Astrocyte (in vitro differentiated cells and primary cell): ENCODE measurements around the gene UBR2. TPM values are rescaled to one million over a fixed set of nuclear protein-coding genes. Genes with fewer than 3 reads are reported as not detected.

Source experiments
- DNase-seq: peaks from one replicate; pipeline ENCODE4 v3.0.0-alpha.2; 2010; ENCODE audit warnings: low read depth
- FAIRE-seq: peaks from 2 replicates; lab custom pipeline; 2011; peaks lifted over from hg19 to GRCh38; lab: Jason Lieb, UNC
- H2AFZ ChIP-seq: 2 replicates; pipeline ENCODE4 v1.6.0; 2012; ENCODE audit warnings: low read depth, low read length, inconsistent platforms
- H3K27ac ChIP-seq: 2 replicates; pipeline ENCODE4 v1.5.1; 2011; ENCODE audit warnings: low read depth, low read length, inconsistent platforms
- H3K27me3 ChIP-seq: 2 replicates; pipeline ENCODE4 v1.6.0; 2011; ENCODE audit warnings: low read length, inconsistent platforms; ENCODE audit not compliant: insufficient read depth
- H3K36me3 ChIP-seq: 2 replicates; pipeline ENCODE4 v1.5.1; 2011; ENCODE audit warnings: low read length, inconsistent platforms; ENCODE audit not compliant: insufficient read depth
- H3K4me1 ChIP-seq: 2 replicates; pipeline ENCODE4 v1.5.1; 2011; ENCODE audit warnings: low read length, inconsistent platforms; ENCODE audit not compliant: insufficient read depth
- H3K4me2 ChIP-seq: 2 replicates; pipeline ENCODE4 v1.6.0; 2012; ENCODE audit warnings: low read length, inconsistent platforms
- H3K4me3 ChIP-seq: 2 replicates; pipeline ENCODE4 v1.5.1; 2011; ENCODE audit warnings: low read depth, mild to moderate bottlenecking, low read length, inconsistent platforms; ENCODE audit not compliant: insufficient read depth
- H3K79me2 ChIP-seq: 2 replicates; pipeline ENCODE4 v1.6.0; 2012; ENCODE audit warnings: mild to moderate bottlenecking, low read length, inconsistent platforms; ENCODE audit not compliant: insufficient read depth
- H3K9ac ChIP-seq: 2 replicates; pipeline ENCODE4 v1.6.0; 2012; ENCODE audit warnings: mild to moderate bottlenecking, low read length, inconsistent platforms
- H3K9me3 ChIP-seq: 2 replicates; pipeline ENCODE4 v1.5.1; 2012; ENCODE audit warnings: low read depth, mild to moderate bottlenecking, low read length, inconsistent platforms; ENCODE audit not compliant: insufficient read depth
- H4K20me1 ChIP-seq: 2 replicates; pipeline ENCODE4 v1.6.0; 2012; ENCODE audit warnings: low read length, inconsistent platforms; ENCODE audit not compliant: insufficient read depth
- H3K27ac Mint-ChIP-seq: one replicate; pipeline ENCODE4 v1.8.0; 2021; ENCODE audit warnings: mild to moderate bottlenecking, mixed read lengths; ENCODE audit not compliant: unreplicated experiment
- H3K27me3 Mint-ChIP-seq: one replicate; pipeline ENCODE4 v1.8.0; 2021; ENCODE audit warnings: low read depth, mixed read lengths; ENCODE audit not compliant: unreplicated experiment
- H3K36me3 Mint-ChIP-seq: one replicate; pipeline ENCODE4 v1.8.0; 2021; ENCODE audit warnings: low read depth, mixed read lengths; ENCODE audit not compliant: unreplicated experiment
- H3K4me1 Mint-ChIP-seq: one replicate; pipeline ENCODE4 v1.8.0; 2021; ENCODE audit warnings: low read depth, mixed read lengths; ENCODE audit not compliant: unreplicated experiment
- H3K4me3 Mint-ChIP-seq: one replicate; pipeline ENCODE4 v1.8.0; 2021; ENCODE audit warnings: mild to moderate bottlenecking, moderate library complexity, mixed read lengths; ENCODE audit not compliant: unreplicated experiment
- H3K9me3 Mint-ChIP-seq: one replicate; pipeline ENCODE4 v1.8.0; 2021; ENCODE audit warnings: mild to moderate bottlenecking, mixed read lengths; ENCODE audit not compliant: unreplicated experiment
- CTCF ChIP-seq: IDR thresholded peaks from 2 replicates; pipeline ENCODE4 v1.5.1; 2011; ENCODE audit warnings: low read depth, mild to moderate bottlenecking, inconsistent platforms, low read length, moderate library complexity; ENCODE audit not compliant: insufficient read depth
- EZH2 ChIP-seq: IDR thresholded peaks from 2 replicates; pipeline ENCODE4 v1.6.1; 2012; ENCODE audit warnings: mild to moderate bottlenecking, low read length, inconsistent platforms; ENCODE audit not compliant: insufficient read depth
- total RNA-seq: library from RNA; stranded (reverse); gene quantifications from 2 replicates; pipeline ENCODE4 v1.2.1, GENCODE V29; 2021

The UBR2 gene
- total RNA-seq, 1 donor from 2014 or later = 23.3 TPM

DNA sequence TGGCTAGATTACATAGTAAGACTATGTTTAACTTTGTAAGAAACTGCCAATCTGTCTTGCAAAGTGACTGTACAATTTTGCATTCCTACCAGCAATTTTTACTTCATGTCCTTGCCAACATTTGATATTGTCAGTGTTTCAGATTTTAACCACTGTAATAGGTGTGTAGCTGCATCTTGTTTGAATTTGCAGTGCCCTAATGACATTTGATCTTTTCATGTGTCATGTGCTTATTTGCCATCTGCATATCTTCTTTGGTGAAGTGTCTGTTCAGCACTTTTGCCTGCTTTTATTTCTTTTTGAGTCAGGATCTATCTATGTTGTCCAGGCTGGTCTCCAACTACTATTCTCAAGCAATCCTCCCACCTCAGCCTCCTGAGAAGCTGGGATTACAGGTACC, 161.0 kb downstream of the UBR2 start:
- no peaks in the 10 kb centered on the region for H3K36me3 Mint-ChIP-seq
- H2AFZ ChIP-seq = no peak overlapping the region
- no peaks in the 10 kb centered on the region for H3K36me3 ChIP-seq
- no peaks in the 10 kb centered on the region for H3K27me3 ChIP-seq
- no peaks in the 10 kb centered on the region for H3K9me3 Mint-ChIP-seq
- H3K27me3 Mint-ChIP-seq = peaks cover 21% of the 10 kb centered on the region
- no peaks in the 10 kb centered on the region for H3K79me2 ChIP-seq
- no peaks in the 10 kb centered on the region for H4K20me1 ChIP-seq
- H3K27ac Mint-ChIP-seq = no peak overlapping the region
- no peaks in the 10 kb centered on the region for H3K9me3 ChIP-seq
- H3K27ac ChIP-seq = no peak overlapping the region
- TF ChIP-seq CTCF (no peak), EZH2 (no peak)
- H3K4me3 Mint-ChIP-seq = no peak overlapping the region
- DNase-seq (no peak), FAIRE-seq (no peak)
- no peak overlapping the region for H3K9ac ChIP-seq
- no peaks in the 10 kb centered on the region for H3K4me1 Mint-ChIP-seq
- H3K4me3 ChIP-seq = no peak overlapping the region
- no peak overlapping the region for H3K4me2 ChIP-seq
- H3K4me1 ChIP-seq = peaks cover 13% of the 10 kb centered on the region

- H3K9me3 Mint-ChIP-seq = no peaks in the 10 kb centered on the region
- DNase-seq (no peak), FAIRE-seq (no peak)
- Histone ChIP-seq H3K9ac (peak overlapping the region; percentile 73), H3K4me2 (peak overlapping the region; percentile 91), H2AFZ (no peak overlapping the region), H3K4me3 (no peak overlapping the region), H3K79me2 (no peaks in the 10 kb centered on the region), H3K9me3 (no peaks in the 10 kb centered on the region), H3K4me1 (peaks cover 7% of the 10 kb centered on the region), H3K27ac (no peak overlapping the region), H3K27me3 (no peaks in the 10 kb centered on the region), H4K20me1 (no peaks in the 10 kb centered on the region), H3K36me3 (no peaks in the 10 kb centered on the region)
- TF ChIP-seq EZH2 (no peak), CTCF (no peak)
- H3K4me1 Mint-ChIP-seq = no peaks in the 10 kb centered on the region
- no peaks in the 10 kb centered on the region for H3K36me3 Mint-ChIP-seq
- H3K27me3 Mint-ChIP-seq = peaks cover 15% of the 10 kb centered on the region
- no peak overlapping the region for H3K4me3 Mint-ChIP-seq
- no peak overlapping the region for H3K27ac Mint-ChIP-seq
Measured at GRCh38 chr6:42726026-42726425, 162.2 kb downstream of the UBR2 start.

DNA sequence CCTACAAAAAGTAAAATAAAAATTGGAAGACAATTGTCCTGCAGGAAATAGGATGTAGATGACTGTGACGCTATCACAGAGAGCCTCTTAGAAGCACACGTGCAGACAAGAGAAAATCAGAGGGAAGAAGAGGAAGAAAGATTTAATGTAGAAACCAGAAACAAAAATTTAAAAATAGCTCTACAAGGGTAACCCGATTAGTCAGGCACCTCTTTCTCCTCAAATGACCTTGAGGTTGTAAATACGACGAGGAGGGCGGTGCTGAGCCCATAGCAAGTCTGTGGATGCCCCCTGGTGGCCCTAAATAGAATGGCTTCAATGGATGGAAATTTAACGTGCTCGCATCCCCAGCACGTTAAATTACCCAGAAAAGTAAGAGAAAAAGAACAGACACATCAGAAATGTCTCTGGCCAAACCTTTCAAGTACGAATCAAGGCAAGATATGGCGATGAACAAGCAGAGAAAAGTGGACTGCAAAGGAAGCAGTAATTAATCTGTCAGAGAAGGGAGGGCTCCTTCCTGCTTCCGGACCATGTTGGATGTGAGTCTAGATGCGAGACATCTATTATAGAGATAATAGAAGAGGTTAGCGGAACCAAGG, 162.8 kb downstream of the UBR2 start:
- Histone ChIP-seq H3K4me2 (peak overlapping the region; percentile 91), H3K9me3 (no peaks in the 10 kb centered on the region), H3K27ac (peak overlapping the region; percentile 35), H3K79me2 (no peaks in the 10 kb centered on the region), H2AFZ (peak overlapping the region; percentile 99), H3K36me3 (no peaks in the 10 kb centered on the region), H4K20me1 (no peaks in the 10 kb centered on the region), H3K27me3 (no peaks in the 10 kb centered on the region), H3K4me3 (peak overlapping the region; percentile 58), H3K4me1 (peaks cover 5% of the 10 kb centered on the region), H3K9ac (peak overlapping the region; percentile 73)
- no peak for TF ChIP-seq EZH2
- TF ChIP-seq CTCF = peak; percentile 98
- no peak overlapping the region for H3K4me3 Mint-ChIP-seq
- FAIRE-seq = peak; percentile 17
- H3K27ac Mint-ChIP-seq = no peak overlapping the region
- DNase-seq = peak; percentile 76
- peaks cover 9% of the 10 kb centered on the region for H3K27me3 Mint-ChIP-seq
- H3K36me3 Mint-ChIP-seq = no peaks in the 10 kb centered on the region
- no peaks in the 10 kb centered on the region for H3K9me3 Mint-ChIP-seq
- H3K4me1 Mint-ChIP-seq = no peaks in the 10 kb centered on the region
